ENCODE results near the gene CBX5. TPM values are rescaled to one million over a fixed set of nuclear protein-coding genes. Genes with fewer than 3 reads are reported as not detected.
"Not testable (repeated sequence)": the region's sequence is repeated elsewhere in the genome, so short reads cannot be mapped to it uniquely, and the experiment has no call there.

CBX5 gene
- polyA plus RNA-seq, 3 donors from 2014 or later: 5.9 to 23.6 (median 11.5) TPM

GRCh38 chr12:54240971-54241588 is 38.8 kb downstream of the CBX5 start:
- H3K4me1 Mint-ChIP-seq: peaks cover 4 to 9% of the 10 kb centered on the region in 2 donors
- no peak for DNase-seq
- no peak overlapping the region for H3K27ac Mint-ChIP-seq
- no peaks in the 10 kb centered on the region for H3K9me3 Mint-ChIP-seq
- no peak overlapping the region for H3K4me3 Mint-ChIP-seq
- H3K36me3 Mint-ChIP-seq: peaks cover 2 to 29% (median 22%) of the 10 kb centered on the region in 3 donors
- H3K27me3 Mint-ChIP-seq (ENCODE audit: low read depth in 3 of 3): no peaks in the 10 kb centered on the region

GRCh38 chr12:54240129-54240528 is 39.8 kb downstream of the CBX5 start:
- Mint-ChIP-seq H3K36me3 (peaks cover 0 to 26% (median 18%) of the 10 kb centered on the region in 3 donors), H3K9me3 (no peaks in the 10 kb centered on the region), H3K27me3 (ENCODE audit: low read depth in 3 of 3) (no peaks in the 10 kb centered on the region), H3K4me1 (peaks cover 4 to 9% of the 10 kb centered on the region in 2 donors), H3K27ac (no peak overlapping the region), H3K4me3 (no peak overlapping the region)
- no peak for DNase-seq

- Mint-ChIP-seq H3K27me3 (ENCODE audit: low read depth in 3 of 3) (no peaks in the 10 kb centered on the region), H3K4me1 (peaks cover 4 to 9% of the 10 kb centered on the region in 2 donors)
- no peak for DNase-seq
Measured at GRCh38 chr12:54239620-54240019, 40.3 kb downstream of the CBX5 start.

GRCh38 chr12:54238531-54238930 is 41.4 kb downstream of the CBX5 start:
- H3K27me3 Mint-ChIP-seq (ENCODE audit: low read depth in 3 of 3): no peaks in the 10 kb centered on the region
- peaks cover 4 to 9% of the 10 kb centered on the region in 2 donors for H3K4me1 Mint-ChIP-seq
- peaks cover 0 to 28% (median 23%) of the 10 kb centered on the region in 3 donors for H3K36me3 Mint-ChIP-seq
- no peak for DNase-seq
- H3K4me3 Mint-ChIP-seq: no peak overlapping the region
- H3K27ac Mint-ChIP-seq: peak overlapping the region in 1 of 6 donors; percentile 3
- no peaks in the 10 kb centered on the region for H3K9me3 Mint-ChIP-seq

More at GRCh38 chr12:54239620-54240019, 40.3 kb downstream of the CBX5 start:
- H3K36me3 Mint-ChIP-seq: peaks cover 0 to 26% (median 21%) of the 10 kb centered on the region in 3 donors
- H3K4me3 Mint-ChIP-seq: no peak overlapping the region
- H3K9me3 Mint-ChIP-seq: no peaks in the 10 kb centered on the region
- H3K27ac Mint-ChIP-seq: no peak overlapping the region

- H3K4me1 Mint-ChIP-seq: peaks cover 4 to 9% of the 10 kb centered on the region in 2 donors
- no peaks in the 10 kb centered on the region for H3K27me3 Mint-ChIP-seq (ENCODE audit: low read depth in 3 of 3)
- no peaks in the 10 kb centered on the region for H3K9me3 Mint-ChIP-seq
- peaks cover 0 to 18% (median 12%) of the 10 kb centered on the region in 3 donors for H3K36me3 Mint-ChIP-seq
- H3K4me3 Mint-ChIP-seq: no peak overlapping the region
- DNase-seq: no peak
- no peak overlapping the region for H3K27ac Mint-ChIP-seq
Measured at GRCh38 chr12:54232790-54233189, 47.1 kb downstream of the CBX5 start.

GRCh38 chr12:54231269-54231668 is 48.7 kb downstream of the CBX5 start:
- not testable (repeated sequence) for H3K4me1 Mint-ChIP-seq; DNase-seq; H3K9me3 Mint-ChIP-seq; H3K4me3 Mint-ChIP-seq; H3K27ac Mint-ChIP-seq; H3K27me3 Mint-ChIP-seq (ENCODE audit: low read depth in 3 of 3)
- peaks cover 0 to 11% (median 10%) of the 10 kb centered on the region in 3 donors for H3K36me3 Mint-ChIP-seq

- Mint-ChIP-seq H3K27me3 (ENCODE audit: low read depth in 3 of 3) (peaks cover 0 to 5% (median 0%) of the 10 kb centered on the region in 3 donors), H3K36me3 (peaks cover 0 to 11% (median 10%) of the 10 kb centered on the region in 3 donors), H3K4me3 (no peak overlapping the region), H3K4me1 (no peaks in the 10 kb centered on the region), H3K9me3 (no peaks in the 10 kb centered on the region), H3K27ac (peak overlapping the region in 1 of 6 donors; percentile 82)
- DNase-seq: no peak
Measured at GRCh38 chr12:54230555-54230954, 49.4 kb downstream of the CBX5 start.

- no peaks in the 10 kb centered on the region for H3K4me1 Mint-ChIP-seq
- no peaks in the 10 kb centered on the region for H3K9me3 Mint-ChIP-seq
- H3K4me3 Mint-ChIP-seq: no peak overlapping the region
- no peak overlapping the region for H3K27ac Mint-ChIP-seq
- peaks cover 0 to 10% (median 10%) of the 10 kb centered on the region in 3 donors for H3K36me3 Mint-ChIP-seq
- no peak for DNase-seq
- peaks cover 0 to 5% (median 0%) of the 10 kb centered on the region in 3 donors for H3K27me3 Mint-ChIP-seq (ENCODE audit: low read depth in 3 of 3)
Measured at GRCh38 chr12:54229624-54230212, 50.2 kb downstream of the CBX5 start.

- Mint-ChIP-seq H3K27me3 (ENCODE audit: low read depth in 3 of 3) (peaks cover 0 to 5% (median 2%) of the 10 kb centered on the region in 3 donors), H3K27ac (no peak overlapping the region), H3K4me1 (no peaks in the 10 kb centered on the region), H3K36me3 (peaks cover 0 to 7% (median 6%) of the 10 kb centered on the region in 3 donors), H3K4me3 (no peak overlapping the region), H3K9me3 (no peaks in the 10 kb centered on the region)
- no peak for DNase-seq
Measured at GRCh38 chr12:54228471-54228870, 51.5 kb downstream of the CBX5 start.

GRCh38 chr12:54227927-54228326 is 52.0 kb downstream of the CBX5 start:
- H3K36me3 Mint-ChIP-seq; H3K9me3 Mint-ChIP-seq; H3K27me3 Mint-ChIP-seq (ENCODE audit: low read depth in 3 of 3); H3K4me3 Mint-ChIP-seq; H3K27ac Mint-ChIP-seq; DNase-seq; H3K4me1 Mint-ChIP-seq: not testable (repeated sequence)

GRCh38 chr12:54227376-54227775 is 52.5 kb downstream of the CBX5 start:
- peaks cover 0 to 5% (median 2%) of the 10 kb centered on the region in 3 donors for H3K27me3 Mint-ChIP-seq (ENCODE audit: low read depth in 3 of 3)
- H3K4me1 Mint-ChIP-seq: no peaks in the 10 kb centered on the region
- no peak overlapping the region for H3K4me3 Mint-ChIP-seq
- H3K36me3 Mint-ChIP-seq: peaks cover 0 to 7% (median 3%) of the 10 kb centered on the region in 3 donors
- H3K9me3 Mint-ChIP-seq: no peaks in the 10 kb centered on the region
- DNase-seq: no peak
- H3K27ac Mint-ChIP-seq: no peak overlapping the region

GRCh38 chr12:54225666-54226065 is 54.3 kb downstream of the CBX5 start:
- Mint-ChIP-seq H3K27ac (no peak overlapping the region), H3K4me3 (no peak overlapping the region), H3K36me3 (peaks cover 0 to 7% (median 3%) of the 10 kb centered on the region in 3 donors), H3K9me3 (no peaks in the 10 kb centered on the region), H3K27me3 (ENCODE audit: low read depth in 3 of 3) (peaks cover 0 to 5% (median 2%) of the 10 kb centered on the region in 3 donors), H3K4me1 (no peaks in the 10 kb centered on the region)
- no peak for DNase-seq

GRCh38 chr12:54222609-54223008 is 57.3 kb downstream of the CBX5 start:
- peaks cover 0 to 3% (median 0%) of the 10 kb centered on the region in 3 donors for H3K36me3 Mint-ChIP-seq
- peaks cover 4 to 12% (median 7%) of the 10 kb centered on the region in 3 donors for H3K27me3 Mint-ChIP-seq (ENCODE audit: low read depth in 3 of 3)

GRCh38 chr12:54221402-54221984 is 58.4 kb downstream of the CBX5 start:
- no peak overlapping the region for H3K27ac Mint-ChIP-seq
- no peak for DNase-seq
- peaks cover 5 to 15% (median 10%) of the 10 kb centered on the region in 3 donors for H3K27me3 Mint-ChIP-seq (ENCODE audit: low read depth in 3 of 3)
- no peaks in the 10 kb centered on the region for H3K9me3 Mint-ChIP-seq
- H3K4me3 Mint-ChIP-seq: no peak overlapping the region
- H3K4me1 Mint-ChIP-seq: peaks cover 18 to 21% of the 10 kb centered on the region in 2 donors
- no peaks in the 10 kb centered on the region for H3K36me3 Mint-ChIP-seq

More at GRCh38 chr12:54222609-54223008, 57.3 kb downstream of the CBX5 start:
- Mint-ChIP-seq H3K9me3 (no peaks in the 10 kb centered on the region), H3K27ac (no peak overlapping the region), H3K4me3 (no peak overlapping the region), H3K4me1 (peaks cover 7 to 10% of the 10 kb centered on the region in 2 donors)
- no peak for DNase-seq
